ENCODE data around the gene DNAJC10.
A peak's percentile ranks its signal among the peaks of the same experiment; 100 is the strongest.
"Not testable (repeated sequence)": the region's sequence is repeated elsewhere in the genome, so short reads cannot be mapped to it uniquely, and the experiment has no call there.

Gene DNAJC10

GRCh38 chr2:182715892-182716649, at the start of gene DNAJC10:
Gene DNAJC10 (plus strand): TSS chr2:182716257. CDS start chr2:182718087, 1,830 bp downstream.
- peak; percentile 76 for DNase-seq

- peak; percentile 3 for DNase-seq
These were observed 49.3 kb upstream of the DNAJC10 start for GRCh38 chr2:182666674-182667314.

- DNase-seq: no peak
These were observed 48.8 kb upstream of the DNAJC10 start for GRCh38 chr2:182667315-182667695.

- peak; percentile 86 for DNase-seq
These were observed 47.4 kb upstream of the DNAJC10 start for GRCh38 chr2:182668671-182669070.

GRCh38 chr2:182672466-182673165, 43.4 kb upstream of the DNAJC10 start:
- no peak for DNase-seq

GRCh38 chr2:182680837-182681236, 35.2 kb upstream of the DNAJC10 start:
- DNase-seq: no peak

GRCh38 chr2:182682210-182682609, 33.8 kb upstream of the DNAJC10 start:
- no peak for DNase-seq

GRCh38 chr2:182685559-182685958, 30.5 kb upstream of the DNAJC10 start:
- DNase-seq: no peak

GRCh38 chr2:182686763-182687162, 29.3 kb upstream of the DNAJC10 start:
- DNase-seq: not testable (repeated sequence)

GRCh38 chr2:182694189-182694588, 21.9 kb upstream of the DNAJC10 start:
- DNase-seq: no peak

GRCh38 chr2:182695776-182696175, 20.3 kb upstream of the DNAJC10 start:
- no peak for DNase-seq

GRCh38 chr2:182698671-182699070, 17.4 kb upstream of the DNAJC10 start:
- no peak for DNase-seq

- DNase-seq: no peak
These were observed 10.3 kb upstream of the DNAJC10 start for GRCh38 chr2:182705761-182706160.

- no peak for DNase-seq
These were observed 9.3 kb upstream of the DNAJC10 start for GRCh38 chr2:182706751-182707150.

GRCh38 chr2:182713601-182714000, 2.5 kb upstream of the DNAJC10 start:
- DNase-seq: no peak

GRCh38 chr2:182715121-182715891, 751 bp upstream of the DNAJC10 start:
- DNase-seq: peak; percentile 13

- peak; percentile 49 for DNase-seq
These were observed 558 bp downstream of the DNAJC10 start for GRCh38 chr2:182716650-182716979.

- peak; percentile 17 for DNase-seq
These were observed 1.4 kb downstream of the DNAJC10 start for GRCh38 chr2:182717416-182717815.

GRCh38 chr2:182717816-182718215, 1.8 kb downstream of the DNAJC10 start:
- DNase-seq: no peak

GRCh38 chr2:182718459-182718858, 2.4 kb downstream of the DNAJC10 start:
- DNase-seq: no peak

GRCh38 chr2:182719116-182719515, 3.1 kb downstream of the DNAJC10 start:
- not testable (repeated sequence) for DNase-seq

GRCh38 chr2:182724656-182725055, 8.6 kb downstream of the DNAJC10 start:
- DNase-seq: no peak

- DNase-seq: no peak
These were observed 10.4 kb downstream of the DNAJC10 start for GRCh38 chr2:182726473-182726872.
